ENCODE results near the gene PLXNA4.
A peak's percentile ranks its signal among the peaks of the same experiment; 100 is the strongest.

Gene PLXNA4

DNA sequence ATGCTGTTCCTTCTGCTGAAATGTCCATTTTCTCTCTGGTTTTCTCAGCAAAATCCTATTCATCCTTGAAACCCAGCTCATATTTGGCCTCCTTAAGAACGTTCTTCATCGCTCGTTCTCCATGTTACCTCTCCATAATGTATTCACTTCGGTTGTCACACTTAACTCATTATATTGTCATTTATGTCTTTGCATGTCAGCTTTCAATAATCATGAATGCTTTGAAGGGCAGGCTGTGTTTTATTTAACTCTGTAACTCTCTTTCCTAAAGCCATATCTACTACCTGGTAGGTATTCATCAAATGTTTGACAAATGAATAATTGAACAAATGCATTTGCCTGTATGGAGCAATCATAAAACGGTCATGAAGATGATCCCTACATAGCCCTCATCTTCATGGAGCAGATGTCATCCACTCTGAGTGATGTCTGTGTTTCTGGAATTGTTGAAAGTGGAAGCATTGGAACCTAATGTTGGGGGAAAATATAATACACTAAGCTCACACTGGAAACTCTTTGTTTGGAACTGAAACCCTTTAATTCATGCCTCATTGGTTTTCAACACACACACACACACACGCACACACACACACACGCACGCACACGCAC lies 303.4 kb downstream of the PLXNA4 start:
- TF ChIP-seq, protein P1, sequence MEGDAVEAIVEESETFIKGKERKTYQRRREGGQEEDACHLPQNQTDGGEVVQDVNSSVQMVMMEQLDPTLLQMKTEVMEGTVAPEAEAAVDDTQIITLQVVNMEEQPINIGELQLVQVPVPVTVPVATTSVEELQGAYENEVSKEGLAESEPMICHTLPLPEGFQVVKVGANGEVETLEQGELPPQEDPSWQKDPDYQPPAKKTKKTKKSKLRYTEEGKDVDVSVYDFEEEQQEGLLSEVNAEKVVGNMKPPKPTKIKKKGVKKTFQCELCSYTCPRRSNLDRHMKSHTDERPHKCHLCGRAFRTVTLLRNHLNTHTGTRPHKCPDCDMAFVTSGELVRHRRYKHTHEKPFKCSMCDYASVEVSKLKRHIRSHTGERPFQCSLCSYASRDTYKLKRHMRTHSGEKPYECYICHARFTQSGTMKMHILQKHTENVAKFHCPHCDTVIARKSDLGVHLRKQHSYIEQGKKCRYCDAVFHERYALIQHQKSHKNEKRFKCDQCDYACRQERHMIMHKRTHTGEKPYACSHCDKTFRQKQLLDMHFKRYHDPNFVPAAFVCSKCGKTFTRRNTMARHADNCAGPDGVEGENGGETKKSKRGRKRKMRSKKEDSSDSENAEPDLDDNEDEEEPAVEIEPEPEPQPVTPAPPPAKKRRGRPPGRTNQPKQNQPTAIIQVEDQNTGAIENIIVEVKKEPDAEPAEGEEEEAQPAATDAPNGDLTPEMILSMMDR (IDR thresholded peaks at IDR 0.05; ENCODE audit: low read depth, low read length) = no peak
- H3K36me3 ChIP-seq = no peaks in the 10 kb centered on the region; the same call in 1 of the 2 replicates
- H3K4me3 ChIP-seq (ENCODE audit: low read depth, low read length) = no peak overlapping the region
- peaks cover 27% of the 10 kb centered on the region for H3K4me1 ChIP-seq
- no peaks in the 10 kb centered on the region for H3K27me3 ChIP-seq
- no peaks in the 10 kb centered on the region for H3K9me3 ChIP-seq
- DNase-seq = no peak

DNA sequence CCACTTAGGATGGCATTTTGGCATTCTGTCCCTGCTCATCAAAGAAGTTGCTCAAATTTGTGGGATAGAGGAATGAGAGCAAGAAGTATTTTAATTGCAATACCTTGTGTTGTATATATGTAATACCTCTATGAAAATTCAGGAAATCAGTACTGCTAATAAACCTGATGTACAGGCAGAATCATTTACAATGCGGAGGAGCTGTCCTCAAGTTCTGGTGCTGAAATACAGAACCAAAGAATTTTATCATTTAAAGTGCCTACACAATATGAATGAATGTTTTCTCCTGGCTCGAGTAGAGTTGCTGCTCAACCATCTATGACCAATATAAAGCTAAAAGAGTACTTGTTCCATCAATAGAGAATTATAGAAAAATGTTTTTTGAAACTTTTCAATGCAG lies 305.8 kb downstream of the PLXNA4 start:
- Histone ChIP-seq H3K27me3 (no peaks in the 10 kb centered on the region), H3K4me1 (peaks cover 8% of the 10 kb centered on the region), H3K9me3 (no peaks in the 10 kb centered on the region), H3K4me3 (ENCODE audit: low read depth, low read length) (no peak overlapping the region), H3K36me3 (no peaks in the 10 kb centered on the region)
- TF ChIP-seq, protein P1 (IDR thresholded peaks at IDR 0.05; ENCODE audit: low read depth, low read length) = no peak
- DNase-seq = no peak

DNA sequence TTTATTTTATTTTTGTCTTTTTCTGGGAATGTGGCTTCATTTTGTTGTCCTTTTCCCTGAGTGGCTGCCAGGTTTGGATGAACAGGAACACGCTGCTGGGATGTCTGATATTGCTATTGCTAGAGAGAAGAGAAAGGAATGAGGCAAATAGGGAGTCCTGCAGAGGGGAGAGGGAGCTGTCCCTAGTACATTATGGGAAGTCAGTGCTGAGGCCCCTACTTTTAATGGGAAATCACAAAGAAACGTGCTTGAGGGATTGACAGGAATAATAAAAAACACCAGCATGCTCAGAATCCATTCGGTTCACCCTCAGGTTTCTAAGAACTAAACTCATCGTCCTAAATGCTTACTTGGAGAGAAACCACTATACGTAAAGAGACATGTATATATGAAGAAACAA lies 306.6 kb downstream of the PLXNA4 start:
- Histone ChIP-seq H3K4me3 (ENCODE audit: low read depth, low read length) (no peak overlapping the region), H3K27me3 (no peaks in the 10 kb centered on the region), H3K9me3 (no peaks in the 10 kb centered on the region), H3K36me3 (no peaks in the 10 kb centered on the region), H3K4me1 (peaks cover 7% of the 10 kb centered on the region)
- TF ChIP-seq, protein P1 (IDR thresholded peaks at IDR 0.05; ENCODE audit: low read depth, low read length) = no peak
- no peak for DNase-seq

DNA sequence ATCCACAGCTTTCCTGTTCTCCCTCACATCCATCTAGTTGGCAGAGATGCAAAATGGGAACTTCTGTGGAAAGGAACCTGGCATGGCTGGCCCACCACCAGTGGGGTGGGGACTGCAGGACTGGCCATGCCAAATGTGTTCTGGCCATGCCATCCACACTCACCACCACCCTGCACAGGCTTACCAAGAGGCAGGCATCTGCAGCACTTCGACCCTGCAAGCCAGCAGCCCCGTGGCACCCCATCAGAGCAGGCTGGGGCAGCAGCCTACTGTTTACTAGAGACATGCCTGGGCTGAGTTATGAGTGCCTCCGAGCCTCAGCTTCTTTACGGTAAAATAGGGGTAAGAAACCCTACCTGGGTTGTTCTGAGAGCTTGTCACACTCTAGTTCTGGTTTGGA lies 313.1 kb downstream of the PLXNA4 start:
- TF ChIP-seq, protein P1 (IDR thresholded peaks at IDR 0.05; ENCODE audit: low read depth, low read length) = no peak
- Histone ChIP-seq H3K4me3 (ENCODE audit: low read depth, low read length) (no peak overlapping the region), H3K4me1 (peaks cover 22% of the 10 kb centered on the region), H3K27me3 (no peaks in the 10 kb centered on the region), H3K36me3 (no peaks in the 10 kb centered on the region), H3K9me3 (no peaks in the 10 kb centered on the region)
- DNase-seq = no peak

DNA sequence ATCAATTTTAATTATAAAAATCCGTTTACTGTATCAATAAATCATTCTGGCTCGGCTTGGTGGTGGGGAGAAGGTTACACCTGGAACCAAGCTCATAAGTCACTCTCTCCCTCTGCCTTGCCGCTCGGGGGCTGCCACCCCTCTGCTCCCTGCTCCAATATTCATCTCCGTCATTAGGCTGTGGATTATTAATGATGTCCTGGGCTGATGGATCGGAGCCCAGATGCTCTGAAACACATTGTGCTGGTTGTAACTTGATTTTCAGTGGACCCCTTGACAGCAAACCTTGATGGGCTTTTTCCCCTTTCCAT lies 314.2 kb downstream of the PLXNA4 start:
- Histone ChIP-seq H3K27me3 (no peaks in the 10 kb centered on the region), H3K4me1 (peaks cover 17% of the 10 kb centered on the region), H3K36me3 (no peaks in the 10 kb centered on the region), H3K4me3 (ENCODE audit: low read depth, low read length) (no peak overlapping the region), H3K9me3 (no peaks in the 10 kb centered on the region)
- TF ChIP-seq, protein P1 (IDR thresholded peaks at IDR 0.05; ENCODE audit: low read depth, low read length) = no peak
- DNase-seq = no peak

DNA sequence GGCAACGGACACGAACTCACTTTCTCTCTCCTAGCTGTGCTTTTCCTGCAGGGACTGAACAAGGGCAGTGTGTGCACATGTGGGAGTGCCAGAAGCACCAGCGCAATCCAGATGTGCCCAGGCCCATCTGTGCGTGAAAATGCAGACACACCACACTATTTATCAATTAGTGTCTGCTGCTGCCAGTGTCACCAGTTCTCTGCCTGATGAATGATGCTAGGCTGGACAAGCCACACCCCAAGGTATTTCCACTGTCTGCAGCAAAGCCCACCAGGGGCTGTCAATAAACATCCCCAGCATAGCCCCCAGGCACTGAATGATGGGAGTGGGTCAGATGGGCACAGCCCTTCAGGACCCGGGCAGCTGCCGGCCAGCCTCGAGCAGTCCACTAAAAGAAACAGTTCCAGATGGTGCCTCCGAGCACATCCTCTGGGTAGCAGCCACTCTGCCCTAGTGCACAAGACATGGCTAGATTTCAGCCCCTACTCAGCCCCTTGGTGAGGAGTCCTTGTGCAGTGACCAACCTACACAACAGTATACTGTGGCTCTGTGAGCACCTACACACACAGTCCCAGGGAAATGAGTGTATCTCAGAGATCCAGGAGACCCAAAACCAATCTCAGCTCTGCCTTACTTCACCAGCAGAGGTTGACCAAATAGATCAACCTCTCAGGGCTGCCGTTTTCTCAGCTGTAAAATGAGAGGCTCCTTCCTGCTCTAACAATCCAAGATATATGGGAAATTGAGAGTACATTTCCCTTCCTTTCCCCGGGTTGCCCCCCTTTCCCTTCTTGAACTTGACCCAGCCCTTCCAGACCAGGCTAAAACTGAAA lies 314.7 kb downstream of the PLXNA4 start:
- no peaks in the 10 kb centered on the region for H3K9me3 ChIP-seq
- H3K36me3 ChIP-seq = no peaks in the 10 kb centered on the region
- DNase-seq = peak; percentile 62
- TF ChIP-seq, protein P1 (IDR thresholded peaks at IDR 0.05; ENCODE audit: low read depth, low read length) = no peak; the same call in 1 of the 2 replicates
- peak overlapping the region; percentile 3; the same call in 1 of the 2 replicates for H3K4me3 ChIP-seq (ENCODE audit: low read depth, low read length)
- no peaks in the 10 kb centered on the region for H3K27me3 ChIP-seq
- H3K4me1 ChIP-seq = peaks cover 19% of the 10 kb centered on the region
